MG63 (cell line): Measurements from ENCODE around the gene AGR3. TPM values are rescaled to one million over a fixed set of nuclear protein-coding genes. Genes with fewer than 3 reads are reported as not detected.

Experiments used
- DNase-seq: peaks from one replicate; pipeline ENCODE4 v3.0.0-alpha.2; 2020
- H3K27me3 ChIP-seq: fragments of 250-450 bp; sonication (Bioruptor Pico); 2 replicates; pipeline ENCODE4 v1.5.1; 2020; ENCODE audit warnings: mild to moderate bottlenecking, moderate library complexity
- H3K36me3 ChIP-seq: fragments of 250-450 bp; sonication (Bioruptor Pico); 2 replicates; pipeline ENCODE4 v1.5.1; 2020; ENCODE audit warnings: mild to moderate bottlenecking, moderate library complexity
- H3K4me3 ChIP-seq: fragments of 250-450 bp; sonication (Bioruptor Pico); 2 replicates; pipeline ENCODE4 v1.5.1; 2020; ENCODE audit warnings: mild to moderate bottlenecking, moderate library complexity
- H3K9me3 ChIP-seq: fragments of 250-450 bp; sonication (Bioruptor Pico); 2 replicates; pipeline ENCODE4 v1.5.1; 2020; ENCODE audit warnings: mild to moderate bottlenecking, moderate library complexity
- total RNA-seq: library from RNA; depleted of rRNA; stranded (reverse); fragments of >200 nt; shearing (Covaris generic); gene quantifications from 2 replicates; pipeline ENCODE4 v1.2.3, GENCODE V29; 2014; ENCODE audit warnings: low replicate concordance; rRNA removed

Gene AGR3
- total RNA-seq = not detected in 2 replicates

DNA sequence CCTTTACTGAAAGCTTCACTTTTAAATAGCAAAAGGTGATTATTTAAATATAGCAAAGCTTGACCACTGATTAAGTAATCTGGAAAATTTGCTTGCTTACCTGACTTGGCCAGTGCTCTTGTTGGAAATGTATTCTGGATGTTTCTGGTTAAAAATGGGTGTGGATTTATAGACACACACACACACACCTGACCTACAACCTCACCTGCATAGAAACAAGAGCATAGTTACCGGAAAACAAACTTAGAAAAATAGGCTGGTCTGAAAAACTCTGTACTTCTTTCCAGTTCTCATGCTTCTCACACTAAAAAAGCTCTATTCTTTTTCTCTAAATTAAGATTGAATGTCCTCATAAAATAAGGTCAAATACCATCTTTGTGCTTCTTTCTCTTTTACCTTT lies at the start of gene AGR3:
Gene AGR3, minus strand, starts transcription at position 140 of the 400 bp plus-strand sequence. CDS start 3,365 bp downstream, outside the sequence.
- no peak for DNase-seq
- Histone ChIP-seq H3K27me3 (no peaks in the 10 kb centered on the region), H3K9me3 (no peaks in the 10 kb centered on the region), H3K36me3 (no peaks in the 10 kb centered on the region), H3K4me3 (no peak within 1 kb of the TSS)

DNA sequence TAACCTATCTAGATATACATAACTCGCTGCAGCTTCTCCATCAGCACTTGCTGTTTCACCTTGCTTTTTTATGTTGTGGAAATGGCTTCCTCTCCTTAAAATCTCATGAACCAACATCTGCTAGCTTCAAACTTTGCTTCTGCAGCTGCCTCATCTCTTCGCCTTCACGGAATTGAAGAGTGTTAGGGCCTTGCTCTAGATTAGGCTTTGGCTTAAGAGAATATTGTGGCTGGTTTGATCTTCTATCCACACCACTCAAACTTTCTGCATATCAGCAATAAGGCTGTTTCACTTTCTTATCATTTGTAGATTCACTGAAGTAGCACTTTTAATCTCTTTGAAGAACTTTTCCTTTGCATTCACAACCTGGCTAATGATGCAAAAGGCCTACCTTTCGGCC lies 49.2 kb upstream of the AGR3 start:
- no peaks in the 10 kb centered on the region for H3K36me3 ChIP-seq
- no peak overlapping the region for H3K4me3 ChIP-seq

GRCh38 chr7:16929146-16929762 lies 47.5 kb upstream of the AGR3 start:
- Histone ChIP-seq H3K4me3 (no peak overlapping the region), H3K9me3 (0 out of 2 replicates have a peak, but pooled peaks cover 2% of the 10 kb centered on the region)
- no peak for DNase-seq

More for the DNA sequence above, 49.2 kb upstream of the AGR3 start:
- Histone ChIP-seq H3K9me3 (0 out of 2 replicates have a peak, but pooled peaks cover 2% of the 10 kb centered on the region), H3K27me3 (no peaks in the 10 kb centered on the region)
- DNase-seq = no peak

DNA sequence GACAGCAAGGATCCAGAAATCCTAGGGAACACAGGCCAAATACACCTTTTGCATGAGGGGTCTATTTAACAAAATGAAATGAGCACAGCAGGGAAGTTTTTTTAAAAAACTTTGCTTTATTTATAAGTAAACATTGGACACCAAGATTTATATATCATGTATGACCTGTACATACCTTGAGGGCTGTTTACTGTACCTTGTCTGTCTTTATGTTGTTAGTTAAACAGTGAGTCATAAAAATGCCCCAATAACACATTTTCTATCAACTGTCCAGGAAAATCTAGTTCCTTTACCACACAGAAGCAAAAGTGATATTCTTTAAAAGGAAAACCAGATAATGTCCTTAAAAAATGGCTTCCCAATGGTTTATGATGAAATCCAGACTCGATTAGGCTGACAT lies 45.1 kb upstream of the AGR3 start:
- H3K4me3 ChIP-seq = no peak overlapping the region
- H3K9me3 ChIP-seq = 0 out of 2 replicates have a peak, but pooled peaks cover 2% of the 10 kb centered on the region
- H3K36me3 ChIP-seq = no peaks in the 10 kb centered on the region
- H3K27me3 ChIP-seq = no peaks in the 10 kb centered on the region
- no peak for DNase-seq

More at GRCh38 chr7:16929146-16929762, 47.5 kb upstream of the AGR3 start:
- Histone ChIP-seq H3K36me3 (no peaks in the 10 kb centered on the region), H3K27me3 (no peaks in the 10 kb centered on the region)

DNA sequence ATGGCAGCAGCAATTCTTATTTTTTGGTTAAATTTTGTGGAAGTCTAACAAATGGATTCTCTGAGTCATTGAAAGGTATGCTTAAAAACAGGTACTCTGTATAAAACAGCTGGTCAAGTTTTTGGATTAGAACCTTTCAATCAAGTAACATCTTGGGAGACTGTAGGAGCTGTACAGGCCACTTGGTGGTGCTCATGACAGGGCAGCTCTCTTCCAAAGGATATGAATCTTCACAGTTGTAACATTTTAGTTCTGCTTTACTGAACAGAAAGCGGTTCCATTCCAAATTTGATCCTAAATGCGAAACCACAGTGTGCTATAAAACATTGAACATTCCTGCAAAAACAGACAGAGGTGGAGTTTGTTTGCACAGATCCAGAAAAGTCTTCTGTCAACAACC lies 44.5 kb upstream of the AGR3 start:
- Histone ChIP-seq H3K27me3 (no peaks in the 10 kb centered on the region), H3K36me3 (no peaks in the 10 kb centered on the region), H3K4me3 (no peak overlapping the region), H3K9me3 (0 out of 2 replicates have a peak, but pooled peaks cover 2% of the 10 kb centered on the region)
- DNase-seq = peak; percentile 36

DNA sequence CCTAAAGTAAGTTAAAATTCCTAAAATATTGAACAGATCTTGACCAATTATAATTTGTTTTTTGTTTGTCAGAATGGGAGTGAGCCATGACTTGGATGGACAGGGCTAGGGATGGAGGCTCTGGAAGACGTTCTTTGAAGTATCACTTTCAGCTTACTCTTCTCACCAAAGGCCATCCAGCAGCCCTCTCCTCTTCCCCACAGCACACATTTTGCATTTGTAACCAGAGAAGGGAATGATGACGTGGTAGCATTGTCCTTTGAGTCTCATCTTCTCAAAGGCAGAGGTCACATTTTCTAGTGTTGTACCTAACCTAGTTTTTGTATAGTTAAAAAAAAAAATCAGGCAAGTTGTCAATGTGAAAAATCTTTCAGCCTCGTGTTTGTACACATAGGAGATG lies 43.8 kb upstream of the AGR3 start:
- no peak overlapping the region for H3K4me3 ChIP-seq
- H3K27me3 ChIP-seq = no peaks in the 10 kb centered on the region
- DNase-seq = no peak
- H3K9me3 ChIP-seq = 0 out of 2 replicates have a peak, but pooled peaks cover 2% of the 10 kb centered on the region
- no peaks in the 10 kb centered on the region for H3K36me3 ChIP-seq

GRCh38 chr7:16923019-16923418 lies 41.2 kb upstream of the AGR3 start:
- no peaks in the 10 kb centered on the region for H3K36me3 ChIP-seq
- DNase-seq = no peak
- H3K4me3 ChIP-seq = no peak overlapping the region
- H3K27me3 ChIP-seq = no peaks in the 10 kb centered on the region
- no peaks in the 10 kb centered on the region for H3K9me3 ChIP-seq

DNA sequence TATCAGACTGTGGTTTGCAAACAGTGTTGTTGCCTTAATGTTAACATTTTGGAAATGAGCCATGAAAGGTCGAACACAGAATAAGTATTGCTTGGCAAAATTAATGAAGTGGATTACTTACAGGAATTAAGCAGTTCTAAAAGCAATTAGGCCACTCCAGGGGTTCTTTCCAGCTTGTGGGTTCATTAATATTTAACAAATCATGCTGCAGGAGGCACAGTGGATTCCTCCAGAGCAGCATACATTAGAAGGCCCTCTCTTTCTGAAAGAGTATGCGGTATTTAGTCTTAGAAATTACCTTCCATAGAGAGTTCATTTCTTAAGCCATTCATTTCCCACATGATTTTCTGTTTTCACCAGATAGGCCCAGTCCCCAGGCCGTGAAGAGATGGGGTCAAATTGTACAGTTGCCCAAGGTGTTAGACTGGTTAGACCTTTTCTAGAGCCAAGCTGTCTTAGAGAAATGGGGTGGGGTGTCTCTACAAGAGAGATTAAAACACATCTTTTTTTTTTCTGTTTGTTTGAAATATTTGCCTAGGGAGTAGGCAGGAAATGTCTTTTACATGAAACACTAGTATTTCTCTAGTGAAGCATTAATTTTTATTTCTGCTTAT lies 40.0 kb upstream of the AGR3 start:
- DNase-seq = no peak
- Histone ChIP-seq H3K36me3 (no peaks in the 10 kb centered on the region), H3K9me3 (no peaks in the 10 kb centered on the region), H3K4me3 (no peak overlapping the region), H3K27me3 (no peaks in the 10 kb centered on the region)

GRCh38 chr7:16921151-16921550 lies 39.4 kb upstream of the AGR3 start:
- no peak for DNase-seq
- Histone ChIP-seq H3K27me3 (no peaks in the 10 kb centered on the region), H3K9me3 (no peaks in the 10 kb centered on the region), H3K4me3 (no peak overlapping the region), H3K36me3 (no peaks in the 10 kb centered on the region)

- no peak for DNase-seq
- Histone ChIP-seq H3K4me3 (no peak overlapping the region), H3K9me3 (peaks cover 6% of the 10 kb centered on the region), H3K36me3 (no peaks in the 10 kb centered on the region), H3K27me3 (no peaks in the 10 kb centered on the region)
These were observed 37.7 kb upstream of the AGR3 start for GRCh38 chr7:16919440-16919839.

GRCh38 chr7:16918288-16918895 lies 36.6 kb upstream of the AGR3 start:
- DNase-seq = no peak
- no peaks in the 10 kb centered on the region for H3K27me3 ChIP-seq
- no peaks in the 10 kb centered on the region for H3K36me3 ChIP-seq
- H3K9me3 ChIP-seq = peaks cover 6% of the 10 kb centered on the region
- H3K4me3 ChIP-seq = no peak overlapping the region

DNA sequence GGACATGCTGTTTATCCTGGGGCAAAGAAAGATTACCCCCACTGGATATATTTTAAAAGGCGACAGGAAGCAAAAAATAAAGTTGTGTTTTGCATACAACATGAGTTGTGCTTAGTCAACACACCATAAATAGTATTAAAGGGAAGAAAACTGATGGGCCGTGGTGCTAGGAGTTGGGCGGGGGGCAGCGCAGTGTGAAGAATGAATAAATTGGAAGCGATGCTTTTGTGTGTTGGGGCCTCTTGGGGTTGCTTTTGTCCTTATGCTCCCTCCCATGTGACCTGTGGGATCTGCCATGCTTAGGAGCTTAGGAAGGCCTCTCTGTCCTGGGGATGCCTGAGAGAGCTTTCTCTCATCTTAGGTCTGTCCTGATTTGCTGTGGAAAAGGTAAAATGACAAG lies 35.0 kb upstream of the AGR3 start:
- no peak for DNase-seq
- no peaks in the 10 kb centered on the region for H3K27me3 ChIP-seq
- H3K9me3 ChIP-seq = peaks cover 6% of the 10 kb centered on the region
- H3K36me3 ChIP-seq = no peaks in the 10 kb centered on the region
- no peak overlapping the region for H3K4me3 ChIP-seq

DNA sequence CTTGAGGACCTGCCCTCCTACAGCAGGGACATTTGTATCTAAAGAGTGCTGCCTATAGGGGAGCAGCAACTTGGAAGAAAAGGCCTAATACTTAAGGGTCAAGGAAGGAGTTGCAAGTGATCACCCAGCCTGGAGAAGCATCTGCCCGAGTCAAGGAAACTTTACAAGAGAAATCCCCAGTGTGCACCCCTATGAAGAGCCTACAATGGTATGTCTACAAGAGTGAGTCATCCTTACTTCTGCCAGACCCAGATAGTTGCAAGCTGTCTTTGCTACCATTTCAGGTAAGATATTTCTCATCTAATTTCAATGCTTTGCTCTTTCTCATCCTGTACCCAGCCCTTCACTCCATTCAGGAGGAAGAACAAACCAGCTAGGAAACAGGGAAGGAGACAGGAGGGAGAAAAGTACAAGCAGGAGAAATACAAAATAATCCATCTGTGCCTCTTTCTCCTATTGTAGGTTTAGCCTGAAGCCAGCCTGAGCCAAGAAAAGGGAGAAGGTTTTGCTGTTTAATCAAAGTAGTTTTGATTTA lies 34.4 kb upstream of the AGR3 start:
- no peak overlapping the region for H3K4me3 ChIP-seq
- peak; percentile 15 for DNase-seq
- H3K27me3 ChIP-seq = no peaks in the 10 kb centered on the region
- peaks cover 8% of the 10 kb centered on the region for H3K9me3 ChIP-seq
- H3K36me3 ChIP-seq = no peaks in the 10 kb centered on the region

- H3K27me3 ChIP-seq = no peaks in the 10 kb centered on the region
- no peaks in the 10 kb centered on the region for H3K36me3 ChIP-seq
- peak; percentile 39 for DNase-seq
- peaks cover 10% of the 10 kb centered on the region for H3K9me3 ChIP-seq
- H3K4me3 ChIP-seq = no peak overlapping the region
These were observed 33.6 kb upstream of the AGR3 start for GRCh38 chr7:16915405-16915804.

- H3K27me3 ChIP-seq = no peaks in the 10 kb centered on the region
- no peaks in the 10 kb centered on the region for H3K36me3 ChIP-seq
- H3K9me3 ChIP-seq = peaks cover 10% of the 10 kb centered on the region
- no peak overlapping the region for H3K4me3 ChIP-seq
- no peak for DNase-seq
These were observed 33.0 kb upstream of the AGR3 start for GRCh38 chr7:16914771-16915170.

DNA sequence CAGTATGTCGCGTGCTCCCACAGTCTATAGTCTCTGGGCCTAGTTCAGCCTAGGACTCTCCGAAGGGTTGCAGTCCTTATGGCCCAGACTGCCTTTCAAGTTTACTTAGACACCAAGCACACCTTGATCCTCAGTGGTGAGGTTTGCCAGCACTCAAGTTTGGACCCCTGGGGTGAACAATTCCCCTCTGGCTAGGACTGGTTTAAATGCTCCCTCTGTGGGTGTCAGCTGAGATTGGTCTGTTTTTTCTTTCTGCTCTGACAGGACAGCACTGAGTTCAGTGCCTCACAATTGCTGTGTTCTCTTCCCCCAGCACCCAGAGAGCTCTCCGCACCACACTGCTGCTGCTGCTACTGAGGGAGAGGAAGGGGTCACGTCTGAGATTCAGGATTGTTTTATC lies 31.9 kb upstream of the AGR3 start:
- no peak overlapping the region for H3K4me3 ChIP-seq
- H3K27me3 ChIP-seq = no peaks in the 10 kb centered on the region
- H3K9me3 ChIP-seq = peaks cover 10% of the 10 kb centered on the region
- H3K36me3 ChIP-seq = no peaks in the 10 kb centered on the region
- no peak for DNase-seq

- no peak overlapping the region for H3K4me3 ChIP-seq
- H3K36me3 ChIP-seq = no peaks in the 10 kb centered on the region
- DNase-seq = no peak
- H3K27me3 ChIP-seq = no peaks in the 10 kb centered on the region
- H3K9me3 ChIP-seq = peaks cover 10% of the 10 kb centered on the region
These were observed 30.8 kb upstream of the AGR3 start for GRCh38 chr7:16912540-16912939.
